Activated CD4-positive, alpha-beta T cell treated with anti-CD3 and anti-CD28 coated beads, Interleukin-2, amount 10 ng/mL, durations not matched to agents 24 days and 14 days (primary cell): ENCODE measurements around the gene ADCY3. TPM values are rescaled to one million over a fixed set of nuclear protein-coding genes. Genes with fewer than 3 reads are reported as not detected.

Experiments
- DNase-seq: peaks from one replicate; pipeline ENCODE4 v3.0.0; 2022
- H3K27ac Mint-ChIP-seq: one replicate; pipeline ENCODE4 v1.8.0; 2022; ENCODE audit warnings: mild to moderate bottlenecking, mixed read lengths
- H3K27me3 Mint-ChIP-seq: one replicate; pipeline ENCODE4 v1.8.0; 2022; ENCODE audit warnings: mixed read lengths
- H3K36me3 Mint-ChIP-seq: one replicate; pipeline ENCODE4 v1.8.0; 2022; ENCODE audit warnings: low read depth, mild to moderate bottlenecking, mixed read lengths
- H3K4me1 Mint-ChIP-seq: one replicate; pipeline ENCODE4 v1.8.0; 2021; ENCODE audit warnings: mixed read lengths
- H3K4me3 Mint-ChIP-seq: one replicate; pipeline ENCODE4 v1.8.0; 2022; ENCODE audit warnings: mild to moderate bottlenecking, moderate library complexity, mixed read lengths
- H3K9me3 Mint-ChIP-seq: one replicate; pipeline ENCODE4 v1.8.0; 2021; ENCODE audit warnings: mixed read lengths
- intact Hi-C: fragments of 100-400 bp; cut with micrococcal nuclease; formaldehyde crosslinking; loops from one replicate; pipeline ENCODE4 v1.15.1; 2023
- total RNA-seq: library from RNA; stranded (reverse); gene quantifications from 2 replicates; pipeline ENCODE4 v1.2.3, GENCODE V29; 2022

ADCY3 gene
- total RNA-seq, 1 donor from 2014 or later, result 108 TPM

DNA sequence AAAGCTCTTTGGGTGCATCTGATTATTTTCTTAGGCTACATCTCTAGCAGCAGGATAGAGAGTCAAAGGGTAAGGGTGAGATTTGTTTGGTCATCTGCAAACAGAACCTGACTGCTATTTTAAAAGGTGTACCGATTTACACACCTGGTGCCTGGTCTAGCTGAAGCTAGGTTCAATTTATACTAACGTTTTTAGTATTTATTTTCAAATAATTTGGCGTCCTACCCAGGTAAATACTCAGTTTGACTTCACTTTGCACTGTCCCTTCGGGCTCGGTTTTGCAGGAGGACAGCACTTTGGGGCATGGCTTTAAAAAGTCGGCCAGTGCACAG, 127.5 kb downstream of the ADCY3 start:
- Mint-ChIP-seq H3K27me3 (peaks cover 2% of the 10 kb centered on the region), H3K27ac (peak overlapping the region; percentile 99), H3K4me3 (peak overlapping the region; percentile 98), H3K36me3 (peaks cover 32% of the 10 kb centered on the region), H3K4me1 (peaks cover 32% of the 10 kb centered on the region), H3K9me3 (peaks cover under 1% of the 10 kb centered on the region)
- DNase-seq, result no peak
- intact Hi-C loops, result loop anchor here (2.0 to 5.0 kb wide), 5 partner anchors 34 to 302 kb away; partner anchors contain the start of genes DNAJC27, EFR3B and NCOA1

DNA sequence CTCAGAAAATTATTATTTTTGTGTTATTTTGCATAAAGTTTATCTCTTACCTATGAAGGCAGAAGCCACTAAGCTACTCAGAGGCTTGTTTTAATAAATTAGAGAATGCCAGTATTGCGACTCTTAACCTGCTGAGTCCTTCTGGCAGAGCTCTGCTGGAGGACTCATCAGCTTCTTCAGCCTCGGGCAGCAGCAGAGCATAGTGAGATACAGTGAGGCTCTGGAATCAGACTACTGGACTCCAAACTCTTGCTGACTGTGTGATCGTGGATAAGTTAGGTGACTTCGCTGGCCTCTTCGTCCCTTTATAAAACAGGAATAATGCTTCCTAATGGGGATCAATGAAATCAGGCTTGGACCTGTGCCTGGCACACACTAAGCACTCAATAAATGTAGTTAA, 128.6 kb downstream of the ADCY3 start:
- DNase-seq, result no peak
- peaks cover 22% of the 10 kb centered on the region for H3K36me3 Mint-ChIP-seq
- H3K9me3 Mint-ChIP-seq, result no peaks in the 10 kb centered on the region
- H3K4me1 Mint-ChIP-seq, result peaks cover 23% of the 10 kb centered on the region
- H3K27me3 Mint-ChIP-seq, result peaks cover 2% of the 10 kb centered on the region
- no peak overlapping the region for H3K27ac Mint-ChIP-seq
- no peak overlapping the region for H3K4me3 Mint-ChIP-seq
- intact Hi-C loops, result loop anchor here (5.0 kb wide), 2 partner anchors 214 to 251 kb away; partner anchors contain the start of gene EFR3B

DNA sequence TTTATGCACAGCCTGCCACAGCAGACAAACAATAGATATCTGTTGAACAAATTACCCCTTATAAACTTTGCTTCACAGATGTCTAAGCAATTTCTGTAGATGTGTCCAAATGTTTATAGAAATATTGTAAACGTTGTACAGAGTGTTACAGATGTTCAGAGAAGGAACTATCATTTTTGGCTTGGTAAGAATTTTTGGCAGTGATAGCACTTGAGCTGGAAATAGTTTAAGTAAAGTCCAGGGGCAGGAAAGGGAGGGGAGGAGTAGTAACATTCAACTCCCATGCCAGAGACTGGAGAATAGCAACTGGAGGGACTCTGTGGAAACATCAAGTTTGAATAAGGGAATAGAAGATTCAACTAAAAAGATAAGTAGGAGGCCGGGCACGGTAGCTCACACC, 131.2 kb downstream of the ADCY3 start:
- intact Hi-C loops, result no loop called here

DNA sequence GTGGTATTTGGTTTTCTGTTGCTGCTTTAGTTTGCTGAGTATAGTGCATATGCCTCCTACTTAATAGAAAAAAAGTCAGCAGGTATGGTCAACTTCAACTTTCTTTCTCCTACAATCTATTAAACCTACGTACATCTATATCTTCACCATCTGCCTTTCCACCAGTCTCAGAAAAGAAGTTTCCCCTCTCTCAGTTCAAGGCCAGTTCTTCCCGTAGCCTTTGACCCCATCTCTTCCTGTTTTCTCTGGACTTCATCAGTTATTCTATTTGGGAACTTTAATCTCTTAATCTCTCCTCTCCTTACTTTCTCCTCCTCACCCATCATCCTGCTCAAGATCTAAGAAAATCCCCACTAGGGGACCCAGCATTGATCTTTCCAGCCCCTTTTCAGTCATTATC, 132.5 kb downstream of the ADCY3 start:
- no peaks in the 10 kb centered on the region for H3K9me3 Mint-ChIP-seq
- H3K27ac Mint-ChIP-seq, result no peak overlapping the region
- no peaks in the 10 kb centered on the region for H3K27me3 Mint-ChIP-seq
- H3K36me3 Mint-ChIP-seq, result peaks cover 2% of the 10 kb centered on the region
- peaks cover 3% of the 10 kb centered on the region for H3K4me1 Mint-ChIP-seq
- DNase-seq, result no peak
- H3K4me3 Mint-ChIP-seq, result no peak overlapping the region
- intact Hi-C loops, result no loop called here

More for the DNA sequence above, 131.2 kb downstream of the ADCY3 start:
- H3K4me3 Mint-ChIP-seq, result no peak overlapping the region
- peaks cover 8% of the 10 kb centered on the region for H3K36me3 Mint-ChIP-seq
- peaks cover 8% of the 10 kb centered on the region for H3K4me1 Mint-ChIP-seq
- no peak for DNase-seq
- H3K9me3 Mint-ChIP-seq, result no peaks in the 10 kb centered on the region
- peaks cover 2% of the 10 kb centered on the region for H3K27me3 Mint-ChIP-seq
- H3K27ac Mint-ChIP-seq, result no peak overlapping the region

DNA sequence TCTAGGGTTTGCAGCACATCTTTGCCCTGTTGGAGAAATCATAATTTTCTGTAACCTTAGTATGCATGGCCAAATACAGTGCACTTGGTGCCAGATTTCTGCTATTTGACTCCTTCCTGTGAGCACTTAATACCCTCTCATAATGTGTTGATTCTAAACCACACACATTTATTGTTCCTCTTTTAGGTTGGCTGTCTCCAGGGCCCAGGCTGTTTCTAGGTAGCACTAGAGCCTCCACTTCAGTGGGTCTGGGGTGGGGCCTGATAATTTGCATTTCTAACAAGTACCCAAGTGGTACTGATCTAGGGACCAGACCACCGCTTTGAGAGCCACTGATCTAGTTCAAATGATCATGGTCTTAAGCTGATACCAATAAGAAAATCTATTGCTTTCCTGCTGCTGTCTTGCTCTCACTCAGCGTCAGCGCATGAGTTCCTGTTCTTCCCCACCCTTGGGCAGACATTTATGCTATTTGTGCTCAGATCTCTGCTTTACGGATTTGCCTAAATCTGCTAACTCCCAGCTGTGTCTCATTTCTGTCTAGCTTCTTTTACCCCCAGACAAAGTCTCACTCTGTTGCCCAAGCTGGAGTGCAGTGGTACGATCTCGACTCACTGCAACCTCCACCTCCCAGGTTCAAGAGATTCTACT, 134.2 kb downstream of the ADCY3 start:
- H3K36me3 Mint-ChIP-seq, result peaks cover 2% of the 10 kb centered on the region

DNA sequence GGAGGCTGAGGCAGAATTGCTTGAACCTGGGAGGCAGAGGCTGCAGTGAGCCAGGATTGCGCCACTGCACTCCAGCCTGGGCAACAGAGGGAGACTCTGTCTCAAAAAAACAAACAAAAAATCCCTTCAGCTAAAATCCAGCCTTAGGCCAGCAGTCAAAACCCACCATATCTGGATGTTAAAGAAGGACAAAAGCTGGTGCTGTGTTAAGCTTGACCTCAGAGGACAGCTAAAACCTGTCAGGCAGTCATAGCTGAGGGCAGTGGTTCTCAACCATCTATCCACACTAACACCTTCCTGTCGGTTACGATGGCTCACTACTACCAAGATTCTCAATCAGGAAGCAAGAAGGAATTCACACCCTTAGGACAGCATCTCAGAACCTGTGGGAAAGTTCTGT, 136.4 kb downstream of the ADCY3 start:
- no peak overlapping the region for H3K4me3 Mint-ChIP-seq
- intact Hi-C loops, result no loop called here
- H3K27me3 Mint-ChIP-seq, result peaks cover 8% of the 10 kb centered on the region
- H3K4me1 Mint-ChIP-seq, result no peaks in the 10 kb centered on the region
- H3K36me3 Mint-ChIP-seq, result no peaks in the 10 kb centered on the region
- no peak for DNase-seq
- H3K27ac Mint-ChIP-seq, result no peak overlapping the region
- peaks cover 7% of the 10 kb centered on the region for H3K9me3 Mint-ChIP-seq

More for the DNA sequence above, 134.2 kb downstream of the ADCY3 start:
- no peak for DNase-seq
- peaks cover 3% of the 10 kb centered on the region for H3K9me3 Mint-ChIP-seq
- H3K27me3 Mint-ChIP-seq, result peaks cover 4% of the 10 kb centered on the region
- no peak overlapping the region for H3K27ac Mint-ChIP-seq
- H3K4me3 Mint-ChIP-seq, result no peak overlapping the region
- intact Hi-C loops, result no loop called here
- no peaks in the 10 kb centered on the region for H3K4me1 Mint-ChIP-seq

DNA sequence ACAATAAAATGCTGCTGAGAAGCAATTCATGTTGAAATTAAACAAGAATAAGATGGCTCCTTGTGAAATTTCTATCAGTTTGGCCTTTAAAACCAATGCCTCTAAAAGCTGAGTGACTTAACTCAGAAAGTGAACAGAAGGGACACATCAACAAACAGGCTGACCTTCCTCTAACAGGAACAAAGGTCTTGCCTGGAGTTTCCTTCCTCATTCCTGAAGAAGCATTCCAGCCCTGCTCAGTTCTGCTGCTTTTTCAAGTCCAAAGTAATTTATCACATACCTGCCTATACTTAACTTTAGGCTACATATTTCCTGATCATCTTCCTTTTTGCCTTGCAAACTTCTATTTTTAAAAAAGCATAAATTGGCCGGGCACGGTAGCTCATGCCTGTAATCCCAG, 140.9 kb downstream of the ADCY3 start:
- no peak for DNase-seq
- no peak overlapping the region for H3K4me3 Mint-ChIP-seq

DNA sequence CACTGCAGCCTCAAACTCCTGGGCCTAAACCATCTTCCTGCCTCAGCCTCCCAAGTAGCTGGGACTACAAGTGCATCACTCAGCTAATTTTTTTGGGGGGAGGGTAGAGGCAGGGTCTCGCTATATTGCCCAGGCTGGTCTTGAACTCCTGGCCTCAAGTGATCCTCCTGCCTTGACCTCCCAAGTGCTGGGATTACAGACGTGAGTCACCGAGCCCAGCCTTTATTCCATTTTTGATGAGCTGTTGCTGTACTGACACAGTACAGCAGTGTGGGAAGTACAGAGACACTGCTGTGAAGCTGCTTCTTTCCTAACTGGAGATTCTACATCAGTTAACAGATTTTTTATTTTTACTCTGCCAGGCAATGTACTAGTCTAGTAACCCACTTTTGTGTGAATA, 145.7 kb downstream of the ADCY3 start:
- no peaks in the 10 kb centered on the region for H3K4me1 Mint-ChIP-seq
- intact Hi-C loops, result no loop called here
- no peak overlapping the region for H3K4me3 Mint-ChIP-seq
- no peaks in the 10 kb centered on the region for H3K9me3 Mint-ChIP-seq
- H3K27me3 Mint-ChIP-seq, result peaks cover 3% of the 10 kb centered on the region
- no peak for DNase-seq
- peaks cover 6% of the 10 kb centered on the region for H3K36me3 Mint-ChIP-seq
- H3K27ac Mint-ChIP-seq, result no peak overlapping the region

More for the DNA sequence above, 140.9 kb downstream of the ADCY3 start:
- intact Hi-C loops, result no loop called here
- Mint-ChIP-seq H3K27ac (no peak overlapping the region), H3K4me1 (no peaks in the 10 kb centered on the region), H3K27me3 (peaks cover 10% of the 10 kb centered on the region), H3K36me3 (no peaks in the 10 kb centered on the region), H3K9me3 (peaks cover 7% of the 10 kb centered on the region)

DNA sequence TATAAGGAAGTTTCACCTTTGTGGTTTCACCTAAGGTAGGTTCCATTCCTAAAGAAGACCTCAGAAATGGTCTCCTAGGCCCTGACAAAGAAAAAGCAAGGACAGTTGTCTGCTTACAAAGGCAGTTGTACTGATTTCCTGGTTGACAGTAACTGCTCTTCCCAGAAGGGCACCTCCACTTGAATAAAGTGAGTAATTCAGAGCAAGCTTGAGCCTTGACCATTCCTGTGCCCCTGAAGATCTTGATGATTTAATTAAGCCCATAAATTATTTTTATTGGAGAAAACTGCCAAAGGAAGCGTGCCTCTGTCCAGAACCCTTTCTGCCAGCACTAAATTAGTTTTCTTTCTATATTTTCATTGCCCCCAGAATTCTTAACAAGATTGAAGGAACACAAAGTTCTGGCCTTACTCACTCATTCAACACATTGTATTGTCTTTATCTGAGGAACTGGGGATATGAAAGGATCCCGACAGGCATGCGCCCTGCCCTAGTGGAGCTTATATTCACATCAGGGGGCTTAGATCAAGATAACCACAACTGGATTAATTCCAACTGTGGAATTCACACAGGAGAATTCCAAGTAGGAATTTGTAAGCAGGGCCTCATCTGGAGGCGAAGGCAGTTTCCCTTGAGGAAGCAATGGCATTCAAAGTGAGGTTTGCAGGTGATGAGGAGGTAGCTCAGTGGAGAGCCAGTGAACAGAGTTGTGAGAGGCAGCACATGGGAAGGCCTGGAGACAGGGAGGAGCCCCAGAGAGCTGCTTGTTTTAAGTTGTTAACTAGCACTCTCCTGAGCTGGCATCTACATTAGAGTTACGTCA, 148.1 kb downstream of the ADCY3 start:
- H3K27ac Mint-ChIP-seq, result no peak overlapping the region
- intact Hi-C loops, result no loop called here
- no peaks in the 10 kb centered on the region for H3K9me3 Mint-ChIP-seq
- H3K4me1 Mint-ChIP-seq, result no peaks in the 10 kb centered on the region
- H3K36me3 Mint-ChIP-seq, result peaks cover 9% of the 10 kb centered on the region
- no peak overlapping the region for H3K4me3 Mint-ChIP-seq
- no peak for DNase-seq
- H3K27me3 Mint-ChIP-seq, result no peaks in the 10 kb centered on the region

DNA sequence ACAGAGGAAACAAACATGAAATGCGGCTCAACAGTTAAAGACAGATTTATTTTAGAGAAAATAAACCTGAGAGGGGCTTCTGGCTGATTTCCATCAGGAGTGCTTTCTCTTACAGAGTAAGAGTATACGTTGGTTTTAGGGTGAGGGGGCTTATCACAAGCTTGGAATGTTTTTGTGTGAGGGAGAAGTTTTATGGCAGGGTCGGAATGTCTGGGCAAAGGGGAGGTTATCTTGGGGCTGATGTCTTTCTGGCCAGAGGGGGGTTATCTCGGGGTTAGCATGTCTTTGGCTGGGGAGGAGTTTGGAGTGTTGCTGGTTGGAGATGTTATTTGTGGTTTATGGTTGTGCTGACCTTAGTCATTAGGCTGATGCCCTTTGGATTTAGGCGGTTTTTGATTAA, 149.0 kb downstream of the ADCY3 start:
- intact Hi-C loops, result no loop called here
- Mint-ChIP-seq H3K9me3 (no peaks in the 10 kb centered on the region), H3K4me1 (peaks cover 7% of the 10 kb centered on the region), H3K27me3 (no peaks in the 10 kb centered on the region), H3K36me3 (peaks cover 13% of the 10 kb centered on the region), H3K27ac (no peak overlapping the region), H3K4me3 (no peak overlapping the region)
- DNase-seq, result no peak

Other genes starting within 250 kb of the ADCY3 start
- gene PTRHD1, start 126.8 kb downstream of the ADCY3 start, total RNA-seq, result 21.7 and 22.2 TPM in 2 replicates
- 44.0 and 45.9 TPM in 2 replicates for gene CENPO, start 126.8 kb downstream of the ADCY3 start, total RNA-seq
- gene DNAJC27, start 51.7 kb upstream of the ADCY3 start, total RNA-seq, result 6.9 and 7.0 TPM in 2 replicates
- 0.09 and 0.12 TPM in 2 replicates for gene EFR3B, start 121.8 kb upstream of the ADCY3 start, total RNA-seq
- 6.9 and 7.2 TPM in 2 replicates for gene POMC, start 248.3 kb upstream of the ADCY3 start, total RNA-seq